ENCODE results near the gene UTY. TPM values are rescaled to one million over a fixed set of nuclear protein-coding genes. Genes with fewer than 3 reads are reported as not detected.
A peak's percentile ranks its signal among the peaks of the same experiment; 100 is the strongest.

Gene UTY
- total and polyA plus RNA-seq, 12 donors, result 0.04 to 56.7 (median 30.7) TPM; not detected in 6

DNA sequence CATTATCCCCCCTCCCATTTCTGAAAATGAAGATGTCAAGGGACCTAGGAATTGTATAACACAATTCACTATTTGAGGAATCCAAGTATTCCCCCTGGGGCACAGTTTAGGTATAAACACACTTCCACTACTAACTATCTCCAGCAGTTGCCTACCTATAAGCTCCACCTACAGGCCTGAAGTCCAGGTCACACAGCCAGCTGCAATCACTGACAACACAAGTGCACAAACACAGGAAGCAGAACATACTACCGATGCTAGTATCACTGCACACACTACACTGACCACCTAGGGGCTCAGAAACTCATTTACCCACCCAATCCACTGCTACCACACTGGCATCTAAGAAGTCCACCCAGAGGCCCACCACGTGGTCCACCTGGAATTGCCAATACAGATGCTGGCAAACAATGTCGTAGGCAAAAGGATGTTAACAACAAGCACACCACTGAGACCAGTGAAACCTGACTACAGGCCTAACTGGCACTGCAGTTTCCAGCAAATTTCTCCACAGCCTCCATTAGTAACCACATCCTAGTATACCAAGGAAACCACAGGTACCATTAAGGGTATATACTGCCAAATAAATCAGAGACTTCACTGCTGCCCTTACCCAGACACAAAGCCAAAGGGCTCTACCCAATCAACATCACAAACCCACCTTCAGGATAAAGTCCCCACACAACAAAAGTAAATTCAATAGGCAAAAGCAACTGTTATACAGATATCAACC lies 47.4 kb downstream of the UTY start:
- Histone ChIP-seq H3K4me3 (no peak overlapping the region), H3K36me3 (replicated peaks in 1 of 2) (no peaks in the 10 kb centered on the region), H3K4me1 (replicated peaks in 1 of 2) (no peaks in the 10 kb centered on the region), H3K27ac (no peak overlapping the region), H3K9me3 (replicated peaks in 1 of 3) (no peaks in the 10 kb centered on the region), H3K27me3 (no peaks in the 10 kb centered on the region)
- DNase-seq, result no peak
- WGBS, 4 donors, result 89 to 94% methylated on average over 3 of the region's 3 CpGs; no CpG with 5 or more reads in 2 of the 4 donors
- intact Hi-C loops (cut with DNase I), result no loop called here
- TF ChIP-seq, protein P1, sequence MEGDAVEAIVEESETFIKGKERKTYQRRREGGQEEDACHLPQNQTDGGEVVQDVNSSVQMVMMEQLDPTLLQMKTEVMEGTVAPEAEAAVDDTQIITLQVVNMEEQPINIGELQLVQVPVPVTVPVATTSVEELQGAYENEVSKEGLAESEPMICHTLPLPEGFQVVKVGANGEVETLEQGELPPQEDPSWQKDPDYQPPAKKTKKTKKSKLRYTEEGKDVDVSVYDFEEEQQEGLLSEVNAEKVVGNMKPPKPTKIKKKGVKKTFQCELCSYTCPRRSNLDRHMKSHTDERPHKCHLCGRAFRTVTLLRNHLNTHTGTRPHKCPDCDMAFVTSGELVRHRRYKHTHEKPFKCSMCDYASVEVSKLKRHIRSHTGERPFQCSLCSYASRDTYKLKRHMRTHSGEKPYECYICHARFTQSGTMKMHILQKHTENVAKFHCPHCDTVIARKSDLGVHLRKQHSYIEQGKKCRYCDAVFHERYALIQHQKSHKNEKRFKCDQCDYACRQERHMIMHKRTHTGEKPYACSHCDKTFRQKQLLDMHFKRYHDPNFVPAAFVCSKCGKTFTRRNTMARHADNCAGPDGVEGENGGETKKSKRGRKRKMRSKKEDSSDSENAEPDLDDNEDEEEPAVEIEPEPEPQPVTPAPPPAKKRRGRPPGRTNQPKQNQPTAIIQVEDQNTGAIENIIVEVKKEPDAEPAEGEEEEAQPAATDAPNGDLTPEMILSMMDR (IDR thresholded peaks at IDR 0.05), result no peak
- TF ChIP-seq POLR2A (IDR thresholded peaks at IDR 0.05), result no peak

DNA sequence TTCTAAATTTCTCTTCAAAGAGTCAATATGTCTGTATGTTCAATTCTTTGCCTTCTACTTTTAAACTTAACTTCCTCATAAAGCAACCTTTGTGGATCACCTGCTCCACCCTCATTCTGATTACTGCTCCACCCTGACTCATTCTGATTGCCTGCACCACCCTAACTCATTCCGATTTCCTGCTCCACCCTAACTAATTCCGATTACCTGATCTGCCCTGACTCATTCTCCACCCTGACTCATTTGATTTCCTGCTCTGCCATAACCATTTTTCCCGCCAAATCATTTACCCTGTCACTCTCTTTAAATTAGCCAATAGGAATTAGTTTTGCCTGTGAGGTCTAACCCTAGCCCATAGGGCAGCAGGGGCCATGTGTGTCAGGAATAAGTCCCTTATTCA lies 50.3 kb downstream of the UTY start:
- Histone ChIP-seq H3K36me3 (replicated peaks in 1 of 2) (no peaks in the 10 kb centered on the region), H3K27ac (no peak overlapping the region), H3K9me3 (replicated peaks in 1 of 3) (no peaks in the 10 kb centered on the region), H3K4me1 (replicated peaks in 1 of 2) (no peaks in the 10 kb centered on the region), H3K27me3 (no peaks in the 10 kb centered on the region), H3K4me3 (no peak overlapping the region)
- TF ChIP-seq POLR2A (IDR thresholded peaks at IDR 0.05), result no peak
- TF ChIP-seq, protein P1 (IDR thresholded peaks at IDR 0.05), result no peak
- WGBS, 4 donors, result 95 to 97% methylated on average over 3 of the region's 3 CpGs; no CpG with 5 or more reads in 2 of the 4 donors
- intact Hi-C loops (cut with DNase I), result no loop called here
- no peak for DNase-seq

DNA sequence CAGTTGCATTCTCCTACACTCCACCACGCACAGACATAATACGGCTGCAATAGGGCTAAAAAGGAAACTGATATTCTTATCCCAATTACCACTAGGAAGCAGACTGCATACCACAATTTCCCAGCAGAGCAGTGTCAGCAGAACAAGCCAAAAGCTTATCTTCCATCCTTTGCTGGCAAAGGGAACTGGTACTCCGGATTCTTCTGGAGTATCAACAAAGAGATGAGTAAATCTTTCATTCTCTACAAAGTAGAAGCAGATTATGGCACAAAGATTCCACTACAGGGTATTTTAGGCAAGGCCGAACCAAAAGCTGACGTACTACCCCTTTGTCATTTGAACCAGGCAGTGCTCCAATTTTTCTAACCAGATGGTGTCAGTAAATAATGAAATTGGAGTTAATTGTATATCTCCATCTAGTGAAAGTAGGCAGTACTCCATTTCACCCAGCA lies 56.5 kb downstream of the UTY start:
- Histone ChIP-seq H3K4me3 (no peak overlapping the region), H3K4me1 (replicated peaks in 1 of 2) (no peaks in the 10 kb centered on the region), H3K36me3 (replicated peaks in 1 of 2) (no peaks in the 10 kb centered on the region), H3K9me3 (replicated peaks in 1 of 3) (no peaks in the 10 kb centered on the region), H3K27me3 (no peaks in the 10 kb centered on the region), H3K27ac (no peak overlapping the region)
- intact Hi-C loops (cut with DNase I), result no loop called here
- TF ChIP-seq, protein P1 (IDR thresholded peaks at IDR 0.05), result no peak
- TF ChIP-seq POLR2A (IDR thresholded peaks at IDR 0.05), result no peak
- WGBS, 4 donors, result 10 to 23% methylated on average over 4 to 5 of the region's 5 CpGs; no CpG with 5 or more reads in 2 of the 4 donors
- DNase-seq, result peak in 1 of 7 donors; percentile 35

DNA sequence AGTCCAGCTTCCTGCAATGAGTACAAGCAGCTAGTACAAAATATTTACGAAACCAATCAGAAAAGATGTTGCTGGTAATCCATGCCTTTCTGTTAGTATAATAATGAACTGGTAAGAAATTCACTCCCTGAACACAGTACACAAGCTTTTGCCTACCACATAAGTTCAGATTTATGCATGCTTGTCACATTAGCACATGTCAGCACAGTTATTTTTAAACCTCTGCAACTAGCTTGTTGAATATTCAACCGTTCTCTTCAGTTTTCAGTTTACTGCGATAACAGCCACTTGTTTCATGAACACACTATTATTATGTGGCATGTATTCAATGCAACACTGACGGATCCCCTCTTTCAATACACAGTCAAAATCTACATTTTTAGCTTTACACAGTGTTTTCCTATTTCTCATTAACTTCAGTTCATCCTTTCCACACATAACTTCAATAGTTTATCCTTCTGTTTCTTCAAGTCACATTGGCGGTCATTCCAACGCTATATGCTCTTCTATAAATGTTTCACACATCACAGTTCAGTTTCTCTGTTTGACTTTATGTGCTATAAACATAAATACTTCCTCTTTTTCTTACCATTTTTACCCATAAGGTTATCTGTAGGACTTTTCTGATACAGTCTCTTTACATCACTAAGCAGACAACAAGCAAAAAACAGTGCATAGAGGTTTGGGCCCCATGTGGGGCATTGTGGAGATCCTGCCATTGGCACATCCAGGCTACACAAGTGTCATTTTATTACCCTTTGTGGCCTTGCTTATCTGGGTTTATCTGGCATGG lies 62.8 kb downstream of the UTY start:
- Histone ChIP-seq H3K27me3 (no peaks in the 10 kb centered on the region), H3K4me1 (replicated peaks in 1 of 2) (no peaks in the 10 kb centered on the region), H3K9me3 (replicated peaks in 1 of 3) (no peaks in the 10 kb centered on the region), H3K27ac (no peak overlapping the region), H3K4me3 (no peak overlapping the region), H3K36me3 (replicated peaks in 1 of 2) (no peaks in the 10 kb centered on the region)
- intact Hi-C loops (cut with DNase I), result no loop called here
- DNase-seq, result no peak
- TF ChIP-seq POLR2A (IDR thresholded peaks at IDR 0.05), result no peak
- TF ChIP-seq, protein P1 (IDR thresholded peaks at IDR 0.05), result no peak
- WGBS, 4 donors, result 83 to 86% methylated on average over 6 of the region's 6 CpGs; no CpG with 5 or more reads in 2 of the 4 donors

Data from adrenal gland (tissue), 12 donors.